KOPT-K1 (cell line): ENCODE measurements around the gene MAML3.

ENCODE experiments used
- H3K27ac ChIP-seq: fragments of 200-600 bp; sonication (generic); 2 replicates; pipeline ENCODE4 v1.5.1; 2016; ENCODE audit warnings: antibody characterized with exemption, mild to moderate bottlenecking, low read depth, low read length; ENCODE audit not compliant: poor library complexity, severe bottlenecking
- H3K36me3 ChIP-seq: fragments of 200-600 bp; sonication (generic); 2 replicates; pipeline ENCODE4 v1.5.1; 2017; ENCODE audit warnings: antibody characterized with exemption, mild to moderate bottlenecking, low read length, moderate library complexity; ENCODE audit not compliant: insufficient read depth
- H3K9me3 ChIP-seq: fragments of 200-600 bp; sonication (generic); 2 replicates; pipeline ENCODE4 v1.5.1; 2017; ENCODE audit warnings: antibody characterized with exemption, low read length, mild to moderate bottlenecking; ENCODE audit not compliant: insufficient read depth, poor library complexity, severe bottlenecking

Gene MAML3

DNA sequence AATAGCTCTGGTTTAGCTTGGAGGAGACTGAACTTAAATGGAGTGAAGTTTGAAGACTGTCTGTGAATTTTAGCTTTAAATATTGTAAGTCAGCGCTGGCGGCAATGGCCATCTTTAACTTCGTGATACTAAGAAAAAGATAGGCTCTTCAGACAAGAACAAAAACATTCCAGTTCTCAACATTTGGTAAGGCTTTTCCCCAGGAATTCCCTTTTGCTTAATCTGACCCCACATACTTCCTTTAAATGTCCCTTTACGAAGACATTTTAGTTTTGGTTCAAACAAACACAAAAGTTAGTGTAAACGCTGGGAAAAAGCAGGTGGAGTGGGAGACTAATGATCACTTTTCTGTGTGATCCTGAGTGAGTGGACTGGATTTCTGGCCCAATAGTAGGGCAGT is 106.2 kb downstream of the MAML3 start:
- peak overlapping the region; percentile 73 for H3K27ac ChIP-seq

DNA sequence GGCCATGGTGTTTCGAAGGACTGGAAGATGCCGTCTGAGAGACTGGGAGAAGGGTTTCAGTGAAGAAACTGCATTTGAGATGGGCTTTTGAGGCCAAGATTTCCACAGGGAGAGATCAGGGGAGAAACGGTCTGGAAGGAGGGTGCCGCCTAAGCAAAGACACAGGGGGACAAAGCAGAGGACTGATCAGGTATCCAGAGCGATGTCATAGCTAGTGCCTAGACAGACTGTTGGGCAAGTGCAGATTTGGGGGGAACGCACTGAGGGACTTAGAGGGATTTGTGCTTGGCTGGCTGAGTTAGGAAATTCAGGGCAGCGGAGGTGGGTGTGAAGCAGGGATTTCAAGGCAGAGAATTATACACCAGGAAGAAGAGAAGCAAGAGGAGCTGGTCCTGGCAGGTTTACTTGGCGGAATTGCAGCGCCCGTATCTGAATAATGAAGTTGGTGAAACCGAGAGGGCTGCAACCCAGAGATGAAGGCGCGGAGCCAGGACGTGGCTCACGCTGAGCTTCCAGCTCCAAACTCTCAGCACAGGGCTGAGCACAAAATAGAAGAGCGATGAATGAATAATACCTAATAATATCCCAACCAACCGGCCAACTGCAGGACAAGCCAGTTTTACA is 106.9 kb downstream of the MAML3 start:
- Histone ChIP-seq H3K27ac (no peak overlapping the region), H3K36me3 (no peaks in the 10 kb centered on the region), H3K9me3 (no peaks in the 10 kb centered on the region)

More for the DNA sequence above, 106.2 kb downstream of the MAML3 start:
- H3K9me3 ChIP-seq, result no peaks in the 10 kb centered on the region
- H3K36me3 ChIP-seq, result no peaks in the 10 kb centered on the region

DNA sequence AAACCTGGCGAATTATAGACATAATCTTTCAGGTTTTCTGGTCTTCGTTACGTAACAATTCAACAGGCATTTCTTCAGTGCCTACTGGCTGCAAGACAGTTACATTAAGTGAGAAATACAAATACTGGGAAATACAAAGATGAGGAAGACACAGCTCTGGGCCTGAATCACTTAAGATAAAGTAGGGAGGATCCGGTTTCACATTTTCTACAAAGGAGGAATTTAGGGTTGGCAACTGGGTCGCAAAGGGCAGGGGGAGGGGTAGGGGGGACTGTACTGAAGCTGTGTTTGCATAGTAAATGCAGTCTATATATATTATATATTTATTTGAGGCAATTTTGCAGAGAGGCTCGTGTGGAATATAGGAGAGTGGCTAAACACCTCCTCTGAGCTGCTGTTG is 107.4 kb downstream of the MAML3 start:
- no peaks in the 10 kb centered on the region for H3K36me3 ChIP-seq
- peak overlapping the region; percentile 4 for H3K27ac ChIP-seq
- H3K9me3 ChIP-seq, result no peaks in the 10 kb centered on the region

DNA sequence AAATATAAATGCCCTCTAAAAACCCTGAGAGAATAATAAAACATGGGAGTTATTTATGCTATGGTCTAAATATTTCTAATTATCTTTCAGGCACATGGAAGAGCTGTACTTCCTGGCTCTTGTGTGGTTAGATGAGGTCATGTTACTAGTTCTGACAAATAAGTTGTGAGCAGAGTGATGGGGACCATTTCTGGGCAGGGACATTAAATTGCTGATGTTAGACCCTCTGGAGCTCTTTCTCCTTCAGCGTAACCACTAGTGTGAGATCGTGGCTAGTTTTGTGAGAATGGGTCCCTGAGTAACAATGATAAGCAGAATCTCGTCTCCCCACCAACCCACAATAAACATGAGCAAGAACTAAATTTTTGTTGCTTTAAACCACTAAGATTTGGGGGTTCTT is 108.0 kb downstream of the MAML3 start:
- peak overlapping the region; percentile 4 for H3K27ac ChIP-seq
- no peaks in the 10 kb centered on the region for H3K36me3 ChIP-seq
- H3K9me3 ChIP-seq, result no peaks in the 10 kb centered on the region

DNA sequence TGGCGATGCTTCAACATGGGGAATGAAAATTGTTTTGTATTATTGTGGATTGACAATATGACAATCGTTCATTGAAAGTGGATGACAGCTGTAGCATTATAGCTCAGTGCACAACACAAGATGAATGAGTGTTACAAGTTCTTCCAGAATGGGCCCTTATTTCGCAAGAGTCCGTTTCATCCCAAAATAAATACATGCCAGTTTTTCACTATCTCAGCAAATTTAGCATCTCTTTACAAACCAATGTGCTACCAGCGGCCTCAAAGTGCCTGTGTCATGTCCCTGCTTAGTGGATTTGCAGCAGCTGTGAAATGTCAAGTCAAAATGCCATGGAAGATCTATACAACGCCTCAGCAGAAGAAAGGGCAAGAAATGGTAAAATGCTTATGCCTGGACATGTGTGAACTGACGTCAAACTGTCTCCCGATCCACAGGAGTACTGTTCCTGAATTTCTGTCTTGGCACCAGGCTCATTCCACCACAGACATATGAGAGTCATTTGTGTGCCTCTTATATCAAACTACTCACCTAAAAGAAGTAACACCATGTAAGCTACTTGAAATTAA is 109.6 kb downstream of the MAML3 start:
- no peaks in the 10 kb centered on the region for H3K9me3 ChIP-seq

DNA sequence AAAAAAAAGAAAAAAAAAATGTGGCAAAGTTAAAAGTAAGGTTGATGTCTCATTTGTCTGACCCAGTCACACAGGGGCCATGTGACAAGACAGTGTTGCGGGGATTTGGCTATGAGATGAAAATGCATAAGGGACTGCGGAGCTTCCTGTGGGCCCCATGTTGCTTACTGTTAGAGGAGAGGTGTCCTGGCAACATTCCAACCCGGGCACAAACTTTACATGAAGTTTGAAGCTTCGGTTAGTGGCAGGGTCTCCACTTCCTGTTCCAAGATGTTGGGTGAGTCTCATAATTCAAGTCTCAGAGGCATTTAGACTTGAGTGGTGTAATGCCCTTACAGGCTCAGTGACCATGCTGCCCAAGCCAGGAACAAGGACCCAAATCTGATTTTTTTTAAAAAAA is 111.3 kb downstream of the MAML3 start:
- H3K27ac ChIP-seq, result peak overlapping the region; percentile 30
- no peaks in the 10 kb centered on the region for H3K9me3 ChIP-seq
- no peaks in the 10 kb centered on the region for H3K36me3 ChIP-seq

More for the DNA sequence above, 109.6 kb downstream of the MAML3 start:
- Histone ChIP-seq H3K36me3 (no peaks in the 10 kb centered on the region), H3K27ac (no peak overlapping the region)

DNA sequence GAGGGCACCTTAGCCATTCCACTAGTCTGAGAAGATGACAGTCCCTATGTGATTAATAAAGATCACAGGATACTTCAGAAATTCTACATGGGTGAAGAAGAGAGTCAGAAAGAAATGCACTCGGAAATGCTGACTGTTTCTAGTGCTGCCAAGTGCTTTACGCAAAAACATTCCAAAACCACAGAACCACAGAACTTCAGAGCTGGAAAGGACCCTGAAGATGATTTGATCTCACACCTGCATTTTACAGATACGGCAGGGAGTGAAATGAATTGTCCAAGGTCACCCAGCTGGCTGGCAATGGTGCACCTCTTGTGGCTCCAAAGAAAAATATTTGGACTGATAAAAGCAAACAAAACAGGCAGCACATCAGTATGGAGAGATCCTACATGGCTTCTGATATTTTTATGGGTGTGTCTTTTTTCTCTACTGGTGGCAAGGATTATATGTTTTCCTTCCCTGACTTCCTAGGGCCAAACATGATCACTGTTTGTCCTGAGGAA is 115.9 kb downstream of the MAML3 start:
- Histone ChIP-seq H3K36me3 (no peaks in the 10 kb centered on the region), H3K9me3 (no peaks in the 10 kb centered on the region), H3K27ac (no peak overlapping the region)

DNA sequence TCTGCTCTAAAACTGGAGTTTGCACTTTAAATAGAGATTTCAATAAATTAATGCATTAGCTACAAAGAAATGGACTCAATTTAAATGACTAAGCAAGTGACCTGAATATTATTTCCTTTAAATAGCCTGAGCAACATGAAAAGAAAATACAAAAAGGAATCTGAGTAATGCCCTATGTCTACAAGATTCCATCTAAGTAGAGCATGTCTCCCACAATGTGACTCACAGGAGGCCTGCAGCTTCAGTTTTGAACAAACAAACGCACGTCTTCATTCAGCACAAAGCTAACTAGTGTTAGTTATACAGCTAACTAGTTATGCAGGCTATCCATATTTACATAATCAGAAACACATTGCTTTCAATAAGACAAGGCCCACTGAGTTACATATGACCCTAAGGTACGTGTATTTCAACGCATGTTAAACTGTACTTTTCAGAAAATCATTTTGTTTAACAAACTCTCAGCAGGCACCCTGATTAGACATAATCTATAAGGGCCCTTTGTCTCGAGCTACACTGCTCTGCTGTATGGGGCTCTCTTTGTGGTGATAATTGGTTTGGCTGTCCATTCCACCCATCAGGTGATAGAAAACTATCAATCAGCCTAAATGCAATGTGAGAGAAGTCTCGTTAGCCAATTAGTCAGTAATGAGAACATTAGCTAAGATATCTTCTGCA is 116.5 kb downstream of the MAML3 start:
- H3K36me3 ChIP-seq, result no peaks in the 10 kb centered on the region
- no peak overlapping the region for H3K27ac ChIP-seq
- H3K9me3 ChIP-seq, result no peaks in the 10 kb centered on the region

DNA sequence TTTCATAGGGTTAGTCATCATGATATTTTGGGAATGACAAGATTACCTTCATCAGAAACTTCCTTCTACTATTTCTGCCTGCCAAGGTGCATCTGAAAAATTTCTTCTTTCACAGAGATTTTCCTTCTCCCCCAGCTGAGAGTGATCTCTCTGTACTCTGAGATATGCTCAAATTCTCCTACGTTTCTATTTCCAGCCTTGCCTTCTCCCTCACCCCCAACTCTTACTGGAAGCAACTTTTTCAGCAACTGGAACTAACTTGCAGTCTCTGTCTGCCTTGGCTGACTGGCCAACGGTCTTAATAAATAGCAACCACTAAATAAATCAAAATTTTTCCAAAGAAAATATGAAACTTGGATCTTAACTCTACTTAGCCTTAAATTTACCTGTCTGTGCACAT is 122.3 kb downstream of the MAML3 start:
- no peaks in the 10 kb centered on the region for H3K36me3 ChIP-seq
- no peak overlapping the region for H3K27ac ChIP-seq
- H3K9me3 ChIP-seq, result no peaks in the 10 kb centered on the region

DNA sequence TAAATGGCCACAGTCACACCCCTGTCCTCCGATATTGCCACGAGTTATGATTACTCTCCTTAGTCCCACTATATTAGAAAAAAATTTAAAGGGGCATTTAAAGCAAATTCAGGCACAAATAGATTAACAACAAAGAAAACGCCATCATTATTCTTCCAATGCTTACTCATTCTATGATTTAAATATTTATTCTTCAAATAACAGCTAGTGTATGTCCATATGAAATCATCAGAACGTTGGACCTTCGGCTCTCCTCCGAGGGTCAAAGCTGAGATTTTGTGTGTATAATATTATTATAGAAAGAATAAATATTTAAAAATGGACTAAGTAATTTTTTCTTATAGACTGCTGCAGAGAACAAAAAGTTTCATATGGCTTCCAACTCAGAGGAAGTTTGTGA is 122.9 kb downstream of the MAML3 start:
- H3K9me3 ChIP-seq, result no peaks in the 10 kb centered on the region
- H3K36me3 ChIP-seq, result no peaks in the 10 kb centered on the region
- H3K27ac ChIP-seq, result no peak overlapping the region

DNA sequence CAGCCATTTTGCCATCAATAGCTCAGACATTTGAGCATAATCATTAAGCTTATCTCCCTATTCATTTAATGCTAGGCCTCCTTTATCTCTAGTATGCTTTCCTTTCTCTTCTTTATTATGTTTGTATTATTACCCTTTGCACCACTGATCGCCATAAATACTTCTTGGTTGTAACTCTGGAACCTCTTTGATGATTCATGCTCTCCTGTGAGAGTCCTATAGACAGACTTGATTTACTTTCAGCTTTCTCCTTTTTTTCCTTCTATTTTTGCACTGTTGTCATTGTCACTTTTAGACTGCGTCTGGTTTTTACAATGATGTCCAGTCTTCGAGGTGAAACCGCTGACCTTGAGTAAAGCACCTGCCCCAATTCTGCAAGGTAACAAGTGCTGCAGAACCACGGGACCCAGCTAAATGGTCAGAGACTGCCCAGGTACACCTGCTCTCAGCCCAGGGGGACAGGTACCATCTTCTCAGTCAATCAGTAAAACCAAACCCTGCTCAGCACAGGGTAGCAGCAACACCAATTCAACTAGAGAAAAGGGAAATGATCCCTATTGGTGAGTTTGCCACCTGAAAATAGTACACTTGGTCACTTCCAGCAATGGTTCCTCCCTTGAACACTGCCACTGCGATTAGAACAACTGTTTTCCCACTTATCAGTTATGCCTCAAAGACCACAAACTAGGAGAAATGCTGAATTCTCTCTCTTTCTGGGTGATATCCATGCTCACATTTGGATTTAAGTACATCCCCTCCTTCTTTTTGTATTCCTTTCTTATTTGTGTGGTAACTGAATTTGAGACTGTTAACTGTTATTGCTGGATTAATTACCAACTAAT is 125.1 kb downstream of the MAML3 start:
- Histone ChIP-seq H3K36me3 (no peaks in the 10 kb centered on the region), H3K9me3 (no peaks in the 10 kb centered on the region), H3K27ac (no peak overlapping the region)

DNA sequence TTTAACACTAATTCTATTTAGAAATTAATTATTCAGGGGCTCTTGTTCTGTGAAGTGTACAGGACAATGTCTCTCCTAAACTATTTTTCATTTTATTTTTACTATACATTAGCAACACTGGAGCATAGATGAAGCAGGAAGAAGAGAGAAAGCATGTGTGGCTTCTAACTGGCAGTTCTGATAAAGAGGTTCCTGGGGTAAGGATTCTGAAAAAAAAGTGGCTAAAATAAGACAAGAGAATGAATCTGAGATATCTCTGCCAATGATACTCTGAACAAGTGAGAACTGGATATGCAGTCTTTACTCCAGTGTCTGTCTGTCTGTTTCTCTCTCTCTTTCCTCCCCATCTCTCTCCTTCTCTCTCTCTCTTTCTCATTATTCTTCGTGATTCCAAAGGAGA is 125.9 kb downstream of the MAML3 start:
- Histone ChIP-seq H3K36me3 (no peaks in the 10 kb centered on the region), H3K27ac (no peak overlapping the region), H3K9me3 (no peaks in the 10 kb centered on the region)

DNA sequence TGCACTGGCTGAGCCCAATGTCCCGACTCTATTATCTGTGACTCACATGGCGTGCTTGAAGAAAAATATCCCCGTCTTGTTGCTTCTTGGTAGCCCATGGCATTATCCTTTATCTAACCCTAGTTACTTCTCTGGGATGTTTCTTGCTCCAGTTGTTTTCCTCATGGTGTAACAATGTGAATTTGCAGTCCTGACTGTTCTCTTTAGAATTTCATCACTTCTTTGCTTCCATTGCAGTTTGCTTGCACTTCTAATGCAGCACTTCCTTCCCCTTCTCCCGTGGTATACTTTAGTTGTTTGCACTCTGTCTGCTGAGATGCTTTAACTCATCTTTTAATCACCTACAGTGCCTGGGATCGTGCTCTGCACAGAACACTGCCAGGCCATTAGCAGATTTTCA is 126.9 kb downstream of the MAML3 start:
- Histone ChIP-seq H3K9me3 (no peaks in the 10 kb centered on the region), H3K36me3 (no peaks in the 10 kb centered on the region), H3K27ac (no peak overlapping the region)

DNA sequence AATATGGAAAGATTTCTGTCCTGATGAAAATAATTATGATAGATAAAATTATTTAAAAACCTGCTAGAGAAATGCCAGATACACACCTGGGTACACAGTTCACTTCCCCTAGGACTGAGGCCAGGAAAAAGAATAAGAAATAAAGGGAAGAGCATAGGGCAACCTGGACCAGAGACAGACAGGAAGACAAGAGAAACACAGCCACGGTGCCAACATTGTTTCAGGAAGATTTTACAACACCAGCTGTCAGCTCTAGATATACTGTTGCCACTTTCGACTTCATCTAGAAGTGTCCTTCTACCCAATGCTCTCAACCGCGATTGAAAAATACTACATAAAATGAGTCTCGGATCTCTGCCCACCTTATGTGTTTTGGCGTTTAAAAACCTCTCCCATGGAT is 128.5 kb downstream of the MAML3 start:
- Histone ChIP-seq H3K27ac (no peak overlapping the region), H3K9me3 (no peaks in the 10 kb centered on the region), H3K36me3 (no peaks in the 10 kb centered on the region)
